ENCODE measurements around the gene CRIP2.
A peak's percentile ranks its signal among the peaks of the same experiment; 100 is the strongest.

GRCh38 chr14:105489542-105490266, 15.1 kb downstream of the CRIP2 start:
- TF ChIP-seq EZH2 (IDR thresholded peaks at IDR 0.05; ENCODE audit: borderline replicate concordance, low read length) (no peak), CTCF (conservative IDR thresholded peaks at IDR 0.05 in 1 of 2, IDR thresholded peaks at IDR 0.05 in 1 of 2; ENCODE audit: extremely low read depth in 1 of 2, insufficient read depth in 1 of 2, low read depth in 1 of 2, low read length in 2 of 2) (peak; percentile 45 to 80)

Data from mammary epithelial cell (primary cell).